T-cell (primary cell): Measurements from ENCODE around the gene STAT6. TPM values are rescaled to one million over a fixed set of nuclear protein-coding genes. Genes with fewer than 3 reads are reported as not detected.

ENCODE experiments used
- ATAC-seq, 4 experiments: fragments of 200-7000 bp in 3 of 4; fragments of 150-1000 bp in 1 of 4; cut with Tn5 transposase; replicated peaks in 1 of 4; 1 replicate in 3 of 4; 2 replicates in 1 of 4; pipeline ENCODE4 v1.10.0; 2021; ENCODE audit warnings: moderate library complexity in 3 of 4, mild to moderate bottlenecking in 2 of 4, moderate number of reproducible peaks in 1 of 4
- CTCF ChIA-PET, 2 donors: fragments of 300-600 bp; sonication (Branson Sonifier 250); formaldehyde crosslinking; loops; one replicate each; lab custom pipeline; 2022; ENCODE audit warnings: antibody characterized with exemption in 2 of 2; lab: Charles Lee
- POLR2A ChIA-PET, 2 donors: fragments of 300-600 bp; sonication (Branson Sonifier 250); formaldehyde crosslinking; loops; one replicate each; lab custom pipeline; 2022; ENCODE audit warnings: antibody characterized with exemption in 2 of 2; lab: Charles Lee
- DNase-seq, 35 experiments: peaks; one replicate each; pipeline versions ENCODE4 v3.0.0 to v3.0.0-alpha.2; 2013 to 2023
- H3K27ac ChIP-seq: one replicate; pipeline ENCODE4 v1.5.1; 2013; ENCODE audit warnings: low read length
- H3K27me3 ChIP-seq, 2 experiments: replicated peaks in 1 of 2; 1 replicate in 1 of 2; 2 replicates in 1 of 2; pipeline versions ENCODE4 v1.6.1 to v1.7.0; 2013; ENCODE audit warnings: low read length in 1 of 2, mixed read lengths in 1 of 2; ENCODE audit not compliant: control insufficient read depth in 2 of 2, insufficient read depth in 2 of 2; ENCODE audit errors: extremely low read depth in 1 of 2
- H3K36me3 ChIP-seq, 2 donors: 1 replicate in 1 of 2; 2 replicates in 1 of 2; pipeline versions ENCODE4 v1.6.1 to v1.7.0; 2013; ENCODE audit warnings: low read length in 1 of 2; ENCODE audit not compliant: control insufficient read depth in 2 of 2, insufficient read depth in 1 of 2; ENCODE audit errors: extremely low read depth in 1 of 2
- H3K4me1 ChIP-seq, 2 experiments: 1 replicate in 1 of 2; 2 replicates in 1 of 2; pipeline versions ENCODE4 v1.6.1 to v1.7.0; 2013; ENCODE audit warnings: low read length in 2 of 2, mixed read lengths in 1 of 2; ENCODE audit not compliant: insufficient read depth in 2 of 2, control insufficient read depth in 1 of 2; ENCODE audit errors: extremely low read depth in 1 of 2
- H3K4me3 ChIP-seq, 2 donors: 1 replicate in 1 of 2; 2 replicates in 1 of 2; pipeline versions ENCODE4 v1.5.1 to v1.7.0; 2013; ENCODE audit warnings: mild to moderate bottlenecking in 2 of 2, low read length in 1 of 2, moderate library complexity in 1 of 2; ENCODE audit not compliant: control insufficient read depth in 1 of 2; ENCODE audit errors: extremely low read depth in 1 of 2
- H3K9me3 ChIP-seq: 2 replicates; pipeline ENCODE4 v1.7.0; 2013
- H3K27ac Mint-ChIP-seq, 2 donors: one replicate each; pipeline ENCODE4 v1.8.0; 2020 to 2021; ENCODE audit warnings: mild to moderate bottlenecking in 2 of 2, mixed read lengths in 2 of 2
- H3K27me3 Mint-ChIP-seq, 2 donors: one replicate each; pipeline ENCODE4 v1.8.0; 2021 to 2022; ENCODE audit warnings: mixed read lengths in 2 of 2
- H3K36me3 Mint-ChIP-seq: one replicate; pipeline ENCODE4 v1.8.0; 2021; ENCODE audit warnings: mixed read lengths
- H3K4me1 Mint-ChIP-seq, 3 donors: one replicate each; pipeline ENCODE4 v1.8.0; 2020 to 2022; ENCODE audit warnings: mixed read lengths in 3 of 3, mild to moderate bottlenecking in 1 of 3
- H3K4me3 Mint-ChIP-seq, 3 donors: one replicate each; pipeline ENCODE4 v1.8.0; 2020 to 2022; ENCODE audit warnings: mild to moderate bottlenecking in 3 of 3, mixed read lengths in 3 of 3, moderate library complexity in 3 of 3
- H3K9me3 Mint-ChIP-seq, 3 donors: one replicate each; pipeline ENCODE4 v1.8.0; 2020 to 2022; ENCODE audit warnings: mixed read lengths in 3 of 3
- WGBS: methylation state at CpG from one replicate; pipeline ENCODE4 v1.1.5; 2013; ENCODE audit warnings: missing lambda C conversion rate; ENCODE audit not compliant: insufficient coverage; 5-methylcytosine and 5-hydroxymethylcytosine counted together
- total RNA-seq, 35 experiments: library from RNA in 6 of 35; stranded (reverse) in 6 of 35; fragments of 120-200 nt in 1 of 35; gene quantifications; one replicate each; pipeline versions ENCODE4 v1.2.1 to v1.2.4 and lab custom pipeline; 2013 to 2026

The STAT6 gene
- total RNA-seq, 5 donors from 2014 or later (not counting 1 experiment from before 2014, with no cell fraction given), result 227 to 348 (median 341) TPM

DNA sequence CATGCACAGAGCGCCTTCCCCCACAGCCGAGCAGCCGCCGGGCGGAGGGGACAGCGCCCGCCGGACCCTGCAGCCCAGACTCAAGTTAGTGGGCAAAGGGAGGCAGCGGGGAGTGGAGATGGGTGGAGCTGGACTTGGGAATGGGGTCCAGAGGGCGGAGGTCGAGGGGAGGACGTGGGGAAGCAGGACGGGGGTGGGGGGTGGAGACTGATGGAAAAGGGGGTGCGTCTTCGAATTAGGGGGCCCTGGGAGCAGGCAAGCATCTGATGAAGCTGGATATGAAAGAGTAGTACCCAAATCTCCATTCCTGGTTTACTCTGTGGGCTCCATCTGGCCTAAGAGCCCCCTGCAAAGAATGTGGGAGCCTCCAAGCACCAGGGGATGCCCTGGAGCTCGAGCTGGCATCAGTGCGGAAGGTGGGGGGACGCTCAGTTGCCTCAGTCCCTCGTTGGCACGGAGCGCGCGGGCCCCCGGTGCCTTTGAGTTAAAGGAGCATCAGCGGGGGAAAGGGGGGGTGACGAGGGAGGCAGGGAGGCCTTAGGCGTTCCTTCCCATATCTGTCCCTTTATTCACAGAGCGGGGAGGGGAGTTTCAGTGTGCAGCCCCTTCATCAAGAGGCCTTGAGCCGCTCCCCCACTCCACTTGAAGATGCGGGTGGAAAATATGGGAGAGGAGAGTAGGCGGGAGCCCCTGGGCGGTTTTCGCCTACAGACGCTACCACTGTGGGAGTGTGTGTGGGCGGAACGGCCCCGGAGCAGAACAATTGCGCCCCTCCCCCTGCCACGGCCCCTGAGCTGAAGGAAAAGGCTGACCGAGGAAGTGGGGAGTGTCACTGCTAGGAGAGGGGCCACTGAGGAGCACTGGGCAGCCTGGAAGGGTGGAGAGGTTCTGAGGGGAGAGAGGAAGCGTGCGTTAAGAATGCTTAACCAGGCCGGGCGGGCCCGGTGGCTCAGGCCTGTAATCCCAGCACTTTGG, 21.6 kb downstream of the STAT6 start:
- Histone ChIP-seq H3K9me3 (no peaks in the 10 kb centered on the region), H3K27ac (peak overlapping the region; percentile 18), H3K4me1 (peaks cover 25 to 76% of the 10 kb centered on the region in 2 experiments), H3K4me3 (peak overlapping the region; percentile 65 to 88), H3K36me3 (peaks cover 6 to 21% of the 10 kb centered on the region in 2 donors), H3K27me3 (no peaks in the 10 kb centered on the region)
- ATAC-seq, result no peak
- peak overlapping the region; percentile 87 to 91 (median 89) for H3K4me3 Mint-ChIP-seq
- CTCF ChIA-PET, result interaction anchor here (0.6 to 2.6 kb wide), 5 partner anchors 10 to 465 kb away, joined by 3 to 15 read pairs (median 5); partner anchors contain the start of genes STAT6 (in 2 of the 2) and NEMP1 (in 1 of the 2)
- peak overlapping the region; percentile 89 to 90 for H3K27ac Mint-ChIP-seq
- peaks cover 4% of the 10 kb centered on the region for H3K36me3 Mint-ChIP-seq
- peaks cover 62 to 75% (median 69%) of the 10 kb centered on the region in 3 donors for H3K4me1 Mint-ChIP-seq
- peak in 19 of 35 experiments; percentile 9 to 59 (median 37) for DNase-seq
- POLR2A ChIA-PET, result no interaction called here
- 2% methylated on average over 24 of the region's 45 CpGs for WGBS
- H3K9me3 Mint-ChIP-seq, result no peaks in the 10 kb centered on the region
- H3K27me3 Mint-ChIP-seq, result no peaks in the 10 kb centered on the region

DNA sequence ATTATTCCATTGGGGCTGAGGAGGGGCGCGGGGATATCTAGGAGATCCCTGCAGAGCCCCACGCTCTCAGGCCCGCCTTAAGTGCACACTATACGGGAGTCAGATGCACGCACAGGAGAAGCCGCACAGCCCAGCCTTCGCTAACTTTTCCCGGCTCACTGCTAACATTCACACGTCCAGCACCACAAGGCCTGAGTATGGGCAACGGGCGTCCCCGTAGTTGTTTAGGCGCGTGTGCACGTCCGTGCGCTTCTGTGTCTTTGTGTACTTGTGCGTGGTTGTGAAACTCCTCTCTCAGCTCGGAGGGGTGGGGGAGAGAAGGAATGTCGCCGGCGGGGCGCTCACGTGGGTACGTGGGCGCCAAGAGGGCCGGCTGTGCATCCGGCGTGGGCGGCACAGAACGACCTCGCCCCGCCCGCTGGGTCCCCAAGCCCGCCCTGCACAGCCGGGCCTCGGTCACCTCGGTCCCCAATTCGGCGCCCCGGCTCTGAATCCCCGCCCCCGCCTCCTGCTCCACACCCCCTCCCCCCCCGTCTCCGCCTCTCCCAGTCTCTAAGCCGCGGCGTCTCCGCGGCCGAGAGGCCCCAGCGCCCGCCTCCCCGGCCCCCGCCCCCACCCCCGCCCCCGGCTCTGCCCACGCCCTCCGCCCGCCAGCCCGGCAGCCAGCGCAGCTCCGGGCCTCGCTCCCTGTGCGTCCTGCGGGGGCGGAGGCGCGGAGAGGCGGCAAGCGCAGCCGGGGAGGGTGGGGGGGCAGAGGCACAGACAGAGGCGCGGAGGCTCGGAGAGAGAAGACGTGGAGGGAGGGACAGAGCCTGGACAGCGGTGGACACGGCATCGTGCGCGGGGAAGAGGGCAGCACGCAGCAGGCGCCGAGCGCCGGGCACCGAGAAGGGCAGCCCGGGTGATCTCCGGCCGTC, 22.6 kb downstream of the STAT6 start, which contains the start of gene NAB2:
Gene NAB2 (plus strand): TSS at position 761 of the 917 bp plus-strand sequence. CDS start 158 bp downstream, outside the sequence.
- H3K4me1 ChIP-seq, result peaks cover 24 to 67% of the 10 kb centered on the region in 2 experiments
- peak within 1 kb of the TSS; percentile 88 to 95 for H3K4me3 ChIP-seq
- H3K36me3 Mint-ChIP-seq, result peaks cover 4% of the 10 kb centered on the region

GRCh38 chr12:57087691-57088353, 23.3 kb downstream of the STAT6 start:
- Histone ChIP-seq H3K27ac (peak overlapping the region; percentile 95), H3K4me3 (peak overlapping the region; percentile 76 to 95), H3K9me3 (no peaks in the 10 kb centered on the region), H3K4me1 (peaks cover 18 to 59% of the 10 kb centered on the region in 2 experiments), H3K27me3 (no peaks in the 10 kb centered on the region), H3K36me3 (peaks cover 1 to 17% of the 10 kb centered on the region in 2 donors)
- H3K27me3 Mint-ChIP-seq, result no peaks in the 10 kb centered on the region
- H3K9me3 Mint-ChIP-seq, result no peaks in the 10 kb centered on the region
- under 1% methylated on average over 21 of the region's 37 CpGs for WGBS
- ATAC-seq, result peak; percentile 16 to 37 (median 24)
- H3K4me3 Mint-ChIP-seq, result peak overlapping the region; percentile 85 to 92 (median 87)
- peaks cover 50 to 61% (median 56%) of the 10 kb centered on the region in 3 donors for H3K4me1 Mint-ChIP-seq
- H3K27ac Mint-ChIP-seq, result peak overlapping the region; percentile 94 to 95
- DNase-seq, result peak; percentile 34 to 82 (median 63)
- ChIA-PET CTCF (interaction anchor here (0.7 to 2.6 kb wide), 4 partner anchors 9 to 787 kb away, joined by 4 to 15 read pairs (median 10); partner anchors contain the start of genes NEMP1 (in 1 of the 2) and STAT6 (in 1 of the 2)), POLR2A (interaction anchor here (0.5 to 1.2 kb wide), 3 partner anchors 9 to 457 kb away, joined by 7 to 12 read pairs (median 8); partner anchors contain the start of gene NEMP1 (in 1 of the 2))
- peaks cover 4% of the 10 kb centered on the region for H3K36me3 Mint-ChIP-seq

More for the DNA sequence above, 22.6 kb downstream of the STAT6 start, which contains the start of gene NAB2:
- H3K27ac ChIP-seq, result peak within 1 kb of the TSS; percentile 95
- H3K27me3 ChIP-seq, result no peaks in the 10 kb centered on the region
- no peaks in the 10 kb centered on the region for H3K9me3 Mint-ChIP-seq
- H3K27ac Mint-ChIP-seq, result peak within 1 kb of the TSS; percentile 94 to 95
- WGBS, result under 1% methylated on average over 53 of the region's 91 CpGs
- H3K9me3 ChIP-seq, result no peaks in the 10 kb centered on the region
- POLR2A ChIA-PET, result interaction anchor here (0.6 to 1.2 kb wide), 4 partner anchors 10 to 403 kb away, joined by 4 to 8 read pairs (median 6); partner anchors contain the start of gene NEMP1 (in 1 of the 2)
- CTCF ChIA-PET, result interaction anchor here (0.6 to 2.6 kb wide), 7 partner anchors 9 to 788 kb away, joined by 3 to 15 read pairs (median 5); partner anchors contain the start of genes NEMP1 (in 1 of the 2) and STAT6 (in 1 of the 2)
- peaks cover 57 to 69% (median 63%) of the 10 kb centered on the region in 3 donors for H3K4me1 Mint-ChIP-seq
- H3K4me3 Mint-ChIP-seq, result peak within 1 kb of the TSS; percentile 87 to 92 (median 89)
- ATAC-seq (peak; percentile 72 to 75 (median 74)), DNase-seq (peak; percentile 77 to 96 (median 88))
- no peaks in the 10 kb centered on the region for H3K27me3 Mint-ChIP-seq
- peaks cover 3 to 19% of the 10 kb centered on the region in 2 donors for H3K36me3 ChIP-seq

DNA sequence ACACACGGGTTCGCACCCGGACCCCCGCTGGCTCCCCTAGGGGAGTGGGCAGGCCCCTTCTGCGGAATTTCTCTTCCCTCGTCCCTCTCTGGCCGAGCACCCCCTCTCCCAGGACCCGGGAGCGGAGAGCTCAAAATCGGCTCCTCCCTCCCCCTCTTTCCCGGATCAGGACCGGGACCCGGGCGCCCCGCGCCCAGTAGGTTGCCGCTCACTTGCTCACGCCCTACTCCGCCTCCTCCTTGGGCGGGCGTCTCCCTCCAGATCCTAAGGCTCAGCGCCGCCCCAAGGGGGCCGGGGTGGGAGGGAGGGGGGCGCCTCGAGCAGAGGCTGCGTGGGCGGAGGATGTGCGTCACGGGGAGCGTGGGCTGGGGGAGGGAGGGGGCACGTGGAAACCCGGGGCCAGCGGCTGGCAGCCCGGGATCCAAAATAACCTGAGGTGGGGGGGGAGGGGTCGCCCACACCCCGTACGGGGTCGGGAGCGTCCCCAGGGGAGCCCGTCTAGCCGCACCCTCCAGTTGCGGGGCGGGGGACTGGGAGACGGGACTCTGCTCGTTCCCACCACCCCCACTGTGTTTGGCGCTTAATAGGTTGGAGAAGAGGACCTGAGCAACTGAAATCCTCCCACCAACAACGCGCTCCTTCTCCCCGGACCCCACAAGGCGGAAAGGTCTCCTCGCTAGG, 24.0 kb downstream of the STAT6 start:
- CTCF ChIA-PET, result interaction anchor here in 1 of 2 donors (1.1 to 2.6 kb wide), 3 partner anchors 8 to 24 kb away, joined by 3 to 15 read pairs (median 15); partner anchors contain the start of genes NEMP1 and STAT6

More for the DNA sequence above, 24.0 kb downstream of the STAT6 start:
- peak; percentile 78 to 95 (median 90) for DNase-seq
- Histone ChIP-seq H3K4me1 (peaks cover 17 to 52% of the 10 kb centered on the region in 2 experiments), H3K27me3 (no peaks in the 10 kb centered on the region), H3K9me3 (no peaks in the 10 kb centered on the region), H3K36me3 (peaks cover 0 to 11% of the 10 kb centered on the region in 2 donors), H3K27ac (peak overlapping the region; percentile 95), H3K4me3 (peak overlapping the region; percentile 95 to 97)
- POLR2A ChIA-PET, result interaction anchor here (0.5 to 1.2 kb wide), 5 partner anchors 8 to 456 kb away, joined by 4 to 12 read pairs (median 7); partner anchors contain the start of gene NEMP1 (in 1 of the 2)
- WGBS, result 0% methylated on average over 9 of the region's 52 CpGs
- peak; percentile 56 to 66 (median 57) for ATAC-seq
- Mint-ChIP-seq H3K4me3 (peak overlapping the region; percentile 85 to 92 (median 87)), H3K27me3 (no peaks in the 10 kb centered on the region), H3K4me1 (peaks cover 43 to 54% (median 50%) of the 10 kb centered on the region in 3 donors), H3K36me3 (no peaks in the 10 kb centered on the region), H3K9me3 (no peaks in the 10 kb centered on the region), H3K27ac (peak overlapping the region; percentile 95 to 97)
